NOMO-1 (cell line): ENCODE results near the gene CREBBP.
A peak's percentile ranks its signal among the peaks of the same experiment; 100 is the strongest.
"Not testable (repeated sequence)": the region's sequence is repeated elsewhere in the genome, so short reads cannot be mapped to it uniquely, and the experiment has no call there.

Experiments
- DNase-seq, 2 experiments: peaks; one replicate each; lab custom pipeline; 2025; ENCODE audit not compliant: unreplicated experiment in 2 of 2; lab: John Stamatoyannopoulos, UW

Gene CREBBP

DNA sequence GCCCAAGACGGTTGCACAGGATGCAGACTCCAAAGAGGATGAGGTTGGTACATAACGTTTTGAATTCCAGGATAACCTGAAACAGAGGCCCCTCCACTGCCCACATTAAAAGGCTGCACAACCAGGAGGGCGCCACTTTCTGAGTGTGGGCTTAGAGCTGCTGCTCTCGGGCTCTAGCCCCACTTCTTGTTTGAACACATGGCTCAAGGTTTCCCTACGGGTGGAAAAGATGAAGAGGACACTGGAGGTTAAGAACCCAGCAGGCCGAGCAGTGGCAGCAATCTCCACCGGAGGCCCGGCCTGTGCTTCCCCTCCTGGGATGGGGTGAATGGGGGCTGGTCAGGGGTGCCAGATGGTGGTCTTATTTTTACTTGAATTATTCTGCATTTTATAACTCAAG, 155.2 kb downstream of the CREBBP start:
- no peak for DNase-seq

DNA sequence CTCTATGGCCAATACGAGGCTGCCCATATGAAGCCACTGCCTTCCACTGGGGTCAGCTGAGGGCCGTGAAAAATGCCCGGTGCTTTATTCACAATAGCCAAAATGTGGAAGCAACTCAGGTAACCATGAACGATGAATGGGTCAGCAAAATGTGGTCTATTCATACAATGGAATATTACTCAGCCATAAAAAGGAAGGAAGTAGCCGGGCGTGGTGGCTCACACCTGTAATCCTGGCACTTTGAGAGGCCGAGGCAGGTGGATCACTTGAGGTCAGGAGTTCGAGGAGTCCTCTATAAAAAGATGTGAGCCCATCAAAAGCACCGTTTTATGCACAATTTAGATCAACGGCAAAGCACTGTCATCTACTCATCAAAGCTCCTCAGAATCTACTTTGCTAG, 158.0 kb downstream of the CREBBP start:
- DNase-seq: no peak

DNA sequence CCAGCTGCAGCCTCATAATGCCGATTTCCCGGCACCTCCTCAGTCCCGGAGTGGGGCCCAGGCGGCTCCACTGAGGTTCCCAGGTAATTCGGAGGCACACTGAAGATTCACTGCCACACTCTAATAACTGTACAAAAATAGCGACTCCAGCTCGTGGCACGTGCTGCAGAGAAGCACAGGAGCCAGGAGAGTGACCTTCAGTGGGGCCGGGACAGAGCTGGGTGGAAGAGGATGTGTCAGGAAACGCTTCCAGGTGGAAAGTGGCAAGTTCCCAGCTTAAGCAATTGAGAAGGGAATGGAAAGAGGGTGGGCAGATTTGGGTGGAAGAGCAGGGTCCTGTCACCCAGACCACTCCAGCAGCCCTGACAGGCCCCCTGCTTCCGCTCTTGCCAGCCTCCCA, 160.1 kb downstream of the CREBBP start:
- no peak for DNase-seq

DNA sequence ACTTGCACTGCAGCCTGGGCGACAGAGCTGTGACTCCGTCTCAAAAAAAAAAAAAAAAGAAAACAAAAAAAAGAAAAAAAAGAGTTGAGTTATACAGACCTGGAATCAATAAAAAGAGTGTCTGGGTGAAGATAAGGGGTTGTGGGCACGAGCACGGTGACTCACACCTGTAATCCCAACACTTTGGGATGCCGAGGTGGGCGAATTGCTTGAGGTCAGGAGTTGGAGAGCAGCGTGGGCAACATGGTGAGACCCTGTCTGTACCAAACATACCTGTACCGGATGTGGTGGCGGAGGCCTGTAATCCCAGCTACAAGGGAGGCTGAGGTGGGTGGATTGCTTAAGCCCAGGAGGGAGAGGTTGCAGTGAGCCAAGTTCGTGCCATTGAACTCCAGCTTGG, 161.9 kb downstream of the CREBBP start:
- DNase-seq: no peak

DNA sequence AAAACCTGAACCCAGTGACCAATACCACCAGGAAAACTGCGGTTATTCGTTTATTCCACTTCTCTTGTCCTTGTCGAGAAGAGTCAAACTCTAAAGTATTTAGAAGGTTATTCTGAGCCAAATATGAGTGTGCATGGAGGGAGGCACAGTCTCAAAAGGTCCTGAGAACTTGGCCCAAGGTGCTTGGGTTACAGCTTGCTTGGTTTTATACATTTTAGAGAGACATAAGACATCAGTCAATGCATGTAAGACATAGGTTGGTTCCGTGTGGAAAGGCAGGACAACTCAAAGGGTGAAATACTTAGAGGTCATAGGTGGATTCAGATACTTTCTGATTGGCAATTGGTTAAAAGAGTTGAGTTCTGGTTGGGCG, 162.5 kb downstream of the CREBBP start:
- peak in 1 of 2 experiments; percentile 26 for DNase-seq

DNA sequence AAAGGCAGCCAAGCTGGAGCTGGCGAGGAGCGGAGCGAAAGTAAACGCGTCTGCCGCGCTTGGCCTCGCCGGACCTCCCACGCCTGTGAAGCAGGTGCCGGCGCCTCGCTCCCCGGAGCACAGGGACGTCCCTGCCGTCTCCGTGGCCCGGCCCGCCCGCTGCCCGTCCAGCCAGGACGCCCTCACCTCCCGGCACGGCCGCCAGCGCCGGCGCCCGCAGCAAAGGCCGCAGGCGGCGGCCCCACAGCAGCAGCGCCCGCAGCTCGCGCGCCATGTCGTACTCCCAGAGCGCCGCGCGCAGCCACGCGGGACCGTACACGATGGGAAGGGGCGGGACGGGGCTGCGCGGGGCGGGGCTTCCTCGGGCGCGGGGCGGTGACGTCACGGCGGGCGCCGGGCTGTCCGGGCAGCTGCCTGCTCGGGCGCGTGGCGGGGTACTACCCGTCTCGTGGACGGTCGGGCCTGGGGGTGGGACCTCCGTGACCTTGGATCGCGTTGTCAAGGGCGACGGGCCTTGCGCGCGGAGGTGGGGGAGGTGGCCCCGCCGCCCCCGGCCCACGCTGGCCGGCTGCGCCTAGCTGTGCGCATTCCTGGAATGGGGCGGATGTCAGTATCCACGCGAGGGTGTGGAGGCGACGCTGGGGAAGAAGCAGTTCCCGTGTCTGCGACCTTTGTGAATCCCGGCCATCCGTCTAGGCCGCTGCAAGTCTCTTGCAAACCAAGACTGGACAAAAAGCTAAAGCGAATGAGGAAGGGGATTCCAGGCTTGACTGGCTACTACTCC, 163.1 kb downstream of the CREBBP start, which contains the start of gene TRAP1:
TRAP1 (minus strand) TSS at position 290 of the 784 bp plus-strand sequence; CDS start at position 274, 16 bp downstream.
- DNase-seq: peak; percentile 64 to 83

DNA sequence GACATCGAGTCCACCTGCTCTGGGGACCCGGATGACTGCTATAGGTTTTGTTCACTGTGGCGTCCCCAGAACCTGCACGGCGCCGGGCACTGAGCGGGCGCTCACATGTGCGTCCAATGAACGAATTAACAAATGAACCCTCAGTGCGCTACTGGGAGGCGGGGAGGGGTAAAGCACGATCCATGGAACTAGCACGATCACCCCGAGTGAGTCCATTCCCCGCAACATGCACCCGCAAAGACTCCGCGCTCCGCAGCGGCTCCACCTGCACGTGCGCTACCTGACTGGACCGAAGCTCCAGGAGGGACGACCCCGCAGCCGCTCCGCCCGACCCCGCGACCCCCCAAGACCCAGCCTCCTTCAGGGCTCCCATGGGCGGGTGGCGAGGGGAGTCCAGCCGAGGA, 163.7 kb downstream of the CREBBP start:
- peak; percentile 19 to 20 for DNase-seq

DNA sequence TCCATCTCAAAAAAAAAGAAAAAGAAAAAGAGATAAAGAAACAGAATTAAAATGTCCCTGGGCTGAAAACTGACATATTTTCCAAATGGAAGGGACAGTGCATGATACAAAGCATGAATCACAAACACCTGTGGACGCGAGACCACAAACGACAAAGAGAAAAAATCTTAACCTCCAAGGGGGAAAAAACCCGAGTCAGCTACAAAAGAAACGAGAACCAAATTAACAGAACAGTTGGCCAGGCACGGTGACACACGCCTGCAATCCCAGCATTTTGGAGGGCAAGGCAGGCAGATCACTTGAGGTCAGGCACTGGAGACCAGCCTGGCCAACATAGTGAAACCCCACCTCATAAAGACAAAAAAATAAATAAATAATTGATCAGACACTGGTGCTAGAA, 165.1 kb downstream of the CREBBP start:
- no peak for DNase-seq

DNA sequence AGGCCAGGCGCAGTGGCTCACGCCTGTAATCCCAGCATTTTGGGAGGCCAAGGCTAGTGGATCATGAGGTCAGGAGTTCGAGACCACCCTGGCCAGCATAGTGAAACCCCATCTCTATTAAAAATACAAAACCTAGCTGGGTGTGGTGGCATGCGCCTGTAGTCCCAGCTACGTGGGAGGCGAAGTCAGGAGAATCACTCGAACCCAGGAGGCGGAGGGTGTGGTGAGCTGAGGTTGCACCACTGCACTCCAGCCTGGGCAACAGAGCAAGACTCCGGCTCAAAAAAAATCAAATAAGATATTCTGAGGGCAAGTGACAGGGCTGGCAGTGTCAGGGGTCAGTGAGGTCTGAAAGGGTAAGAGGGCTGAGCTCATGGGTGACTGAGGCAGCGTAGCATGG, 166.1 kb downstream of the CREBBP start:
- not testable (repeated sequence) for DNase-seq

DNA sequence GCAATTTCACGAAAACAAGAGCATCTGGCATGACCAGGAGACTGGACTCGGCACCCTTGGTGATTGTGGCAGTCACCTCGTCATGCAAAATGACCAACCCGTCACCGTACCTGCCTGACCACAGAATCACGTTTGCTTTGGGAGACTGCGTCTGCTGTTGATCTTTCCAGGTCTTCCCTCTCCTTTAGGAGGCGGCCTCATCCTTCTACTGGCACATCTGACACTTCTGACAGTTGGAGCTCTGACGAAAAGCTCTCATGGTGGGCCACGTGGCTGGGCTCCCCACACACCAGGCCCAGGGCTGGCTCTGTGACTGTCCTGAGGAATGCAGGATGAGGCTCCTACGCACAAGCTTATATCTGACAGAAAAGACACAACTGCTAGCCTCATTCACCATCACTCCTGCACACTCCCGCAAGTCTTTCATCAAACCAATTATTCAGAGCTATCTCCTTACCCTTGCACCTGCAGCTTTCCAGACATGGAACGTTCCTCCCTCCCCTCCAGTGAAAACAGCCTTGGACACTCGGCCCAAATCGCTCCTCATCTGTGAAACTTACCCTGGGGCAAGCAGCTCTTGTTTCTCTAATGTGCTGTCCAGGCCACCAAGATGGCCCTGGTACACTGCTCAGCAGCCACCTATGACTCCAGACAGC, 166.8 kb downstream of the CREBBP start:
- DNase-seq: no peak

DNA sequence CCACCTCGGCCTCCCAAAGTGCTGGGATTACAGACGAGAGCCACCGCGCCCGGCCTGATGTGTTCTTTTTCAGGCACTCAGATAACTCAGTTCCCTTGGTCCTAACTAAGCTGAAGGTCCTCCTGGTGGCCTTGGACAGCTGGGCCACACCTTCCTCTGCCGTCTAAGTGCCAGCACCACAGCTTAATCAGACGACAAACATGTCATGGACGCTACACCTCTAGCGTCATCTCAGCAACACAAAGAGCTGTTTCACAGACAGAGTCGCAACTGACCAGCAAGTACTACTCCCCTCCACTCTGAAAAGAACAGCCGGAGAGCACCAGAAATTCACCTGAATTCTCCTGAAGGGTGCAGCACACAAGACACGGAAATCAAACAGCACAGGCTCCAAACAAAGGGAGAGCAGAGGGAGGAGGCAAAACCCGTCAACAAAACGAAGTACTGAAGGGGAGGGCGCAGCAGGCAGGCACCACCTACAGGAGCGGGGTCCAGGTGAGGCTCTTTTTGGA, 167.6 kb downstream of the CREBBP start:
- DNase-seq: no peak

DNA sequence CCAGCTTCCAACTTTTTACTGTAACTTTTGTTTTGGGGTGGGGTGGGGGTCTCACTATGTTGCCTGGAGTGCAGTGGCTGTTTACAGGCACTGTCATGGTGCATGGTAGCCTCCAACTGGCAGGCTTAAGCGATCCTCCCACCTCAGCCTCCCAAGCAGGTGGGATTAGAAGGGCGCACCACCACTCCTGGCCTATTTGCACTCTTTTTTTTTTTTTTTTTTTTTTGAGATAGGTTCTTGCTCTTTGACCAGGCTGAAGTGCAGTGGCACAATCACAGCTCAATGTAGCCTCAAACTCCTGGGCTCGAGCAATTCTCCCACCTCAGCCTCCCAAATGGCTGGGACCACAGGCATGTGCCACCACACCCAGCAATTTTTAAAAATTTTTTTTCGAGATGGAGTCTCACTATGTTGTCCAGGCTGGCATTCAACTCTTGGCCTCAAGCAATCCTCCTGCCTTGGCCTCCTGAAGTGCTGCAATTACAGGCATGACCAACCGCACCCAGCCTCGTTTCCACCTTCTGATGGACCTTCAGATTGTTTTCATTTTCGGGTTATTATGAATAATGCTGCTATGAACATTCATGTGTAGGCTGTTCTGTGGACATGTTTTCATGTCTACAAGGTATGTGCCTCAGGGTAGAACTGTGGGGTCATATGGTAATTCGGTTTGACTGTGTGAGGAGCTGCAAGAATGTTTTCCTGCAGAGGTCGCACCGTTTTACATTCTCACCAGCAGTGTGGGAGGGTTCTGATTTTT, 174.1 kb downstream of the CREBBP start:
- DNase-seq: no peak

DNA sequence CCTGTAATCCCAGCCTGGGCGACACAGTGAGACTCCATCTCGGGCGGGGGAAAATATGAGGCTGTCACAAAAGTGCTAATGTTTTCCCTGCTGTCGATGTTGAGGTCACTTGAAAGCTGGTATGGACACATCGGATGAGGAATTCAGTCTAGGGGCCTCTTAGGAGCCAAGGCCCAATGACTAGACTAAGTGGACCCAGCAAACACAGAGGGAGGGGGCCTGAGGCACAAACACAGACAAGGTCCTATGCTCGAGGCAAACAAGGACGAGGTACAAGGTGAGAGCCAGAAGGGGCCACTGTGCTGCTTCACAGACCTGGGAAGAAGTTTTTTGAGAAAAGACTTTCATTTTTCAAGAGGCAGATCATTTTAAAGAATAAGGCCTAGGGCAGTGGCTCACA, 178.4 kb downstream of the CREBBP start:
- DNase-seq: no peak

DNA sequence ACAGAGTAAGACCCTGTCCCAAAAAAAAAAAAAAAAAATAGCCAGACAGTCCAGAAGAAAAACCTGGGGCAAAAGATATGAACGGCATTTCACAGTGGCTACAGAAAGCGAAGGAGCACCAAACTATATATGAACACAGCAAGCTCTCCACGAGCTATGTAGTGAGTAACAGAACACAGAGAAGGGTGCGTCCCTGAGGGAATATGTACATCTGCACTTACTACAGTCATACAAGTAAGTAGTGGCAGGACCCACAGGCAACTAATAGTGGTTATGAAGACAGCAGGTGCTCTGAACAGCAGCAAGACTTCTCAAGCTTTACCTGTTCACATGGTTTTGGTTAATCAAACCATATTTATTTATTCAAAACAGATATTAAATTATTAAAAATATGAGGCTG, 179.0 kb downstream of the CREBBP start:
- DNase-seq: no peak

DNA sequence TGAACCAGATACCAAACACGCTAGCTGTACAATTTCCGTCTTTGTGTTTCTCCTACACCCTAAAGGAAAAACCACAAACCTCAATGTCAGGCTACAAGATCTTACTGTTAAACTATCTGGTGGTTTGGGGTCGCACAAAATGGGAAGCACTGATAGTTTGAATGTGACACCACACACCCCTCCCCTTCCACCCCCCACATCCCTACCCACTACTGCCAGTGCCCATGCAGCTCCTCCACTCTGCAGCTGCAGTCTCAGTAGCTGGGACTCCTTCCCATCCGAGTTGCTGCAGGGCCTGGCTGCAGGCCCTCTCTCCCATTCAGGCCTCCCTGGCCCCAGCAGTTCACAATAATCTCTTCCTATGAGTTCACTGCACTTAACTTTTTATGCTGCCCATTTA, 181.6 kb downstream of the CREBBP start:
- no peak for DNase-seq

DNA sequence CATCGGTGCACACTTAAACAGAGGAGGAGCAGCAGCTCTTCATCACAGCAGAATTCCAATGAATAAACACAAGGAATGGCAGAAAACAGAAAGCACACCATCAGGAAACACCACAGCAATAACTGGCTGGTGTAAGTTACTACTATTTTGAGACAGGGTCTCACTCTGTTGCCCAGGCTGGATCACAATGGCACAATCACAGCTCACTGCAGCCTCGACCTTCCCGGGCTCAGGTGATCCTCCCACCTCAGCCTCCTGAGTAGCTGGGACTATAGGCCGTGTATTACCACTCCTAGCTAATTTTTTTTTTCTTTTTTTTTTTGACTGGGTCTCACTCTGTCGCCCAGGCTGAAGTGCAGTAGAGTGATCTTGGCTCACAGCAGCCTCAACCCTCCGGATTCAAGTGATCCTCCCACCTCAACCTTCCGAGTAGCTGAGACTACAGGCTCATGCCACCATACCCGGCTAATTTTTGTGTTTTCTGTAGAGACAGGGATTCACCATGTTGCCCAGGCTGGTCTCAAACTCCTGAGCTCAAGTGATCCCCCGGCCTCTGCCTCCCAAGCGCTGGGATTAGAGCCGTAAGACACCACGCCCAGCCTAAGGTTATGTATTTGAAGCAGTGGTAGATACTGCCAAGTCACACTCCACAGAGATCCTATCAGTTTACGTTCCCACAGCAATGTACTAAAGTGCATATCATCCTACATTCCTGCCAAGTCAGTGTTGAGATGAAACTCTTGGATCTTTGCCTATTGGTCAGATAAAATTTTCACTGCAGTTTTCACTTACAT, 183.9 kb downstream of the CREBBP start:
- no peak for DNase-seq

DNA sequence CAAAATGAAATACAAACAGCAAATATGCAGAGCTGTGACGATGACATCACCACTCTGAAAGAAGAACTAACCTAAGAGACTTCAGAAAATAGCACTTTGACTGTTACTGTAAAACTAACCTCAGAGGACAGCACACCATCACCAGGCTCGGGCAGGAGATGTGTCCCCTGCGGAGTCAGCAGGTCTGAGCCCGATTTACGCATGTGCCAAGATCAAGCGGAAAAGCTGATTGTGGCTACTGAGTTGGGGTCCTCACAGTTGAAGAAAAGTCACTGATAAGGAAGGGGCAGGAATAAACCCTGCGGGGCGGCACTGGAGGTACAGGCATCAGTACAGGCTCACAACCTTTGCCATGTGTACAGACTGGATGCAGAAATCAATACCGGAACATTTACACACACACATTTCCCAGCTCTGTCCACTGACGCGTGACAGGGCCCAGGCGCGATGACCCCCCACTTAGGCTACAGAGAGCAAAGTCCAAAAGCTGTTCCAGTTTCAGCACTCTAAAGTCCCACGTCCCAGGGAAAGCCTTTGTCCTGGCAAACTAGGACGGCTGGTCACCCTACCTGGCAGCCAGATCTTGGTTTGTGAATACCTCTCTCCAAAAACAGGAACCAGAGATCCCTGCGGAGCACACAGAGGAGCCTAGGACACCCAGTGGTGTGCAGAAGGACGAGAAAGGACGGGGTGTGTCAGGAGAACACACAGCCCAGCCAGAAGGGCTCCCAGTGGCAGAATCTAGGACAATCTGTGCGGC, 184.7 kb downstream of the CREBBP start:
- DNase-seq: peak; percentile 4 to 37

DNA sequence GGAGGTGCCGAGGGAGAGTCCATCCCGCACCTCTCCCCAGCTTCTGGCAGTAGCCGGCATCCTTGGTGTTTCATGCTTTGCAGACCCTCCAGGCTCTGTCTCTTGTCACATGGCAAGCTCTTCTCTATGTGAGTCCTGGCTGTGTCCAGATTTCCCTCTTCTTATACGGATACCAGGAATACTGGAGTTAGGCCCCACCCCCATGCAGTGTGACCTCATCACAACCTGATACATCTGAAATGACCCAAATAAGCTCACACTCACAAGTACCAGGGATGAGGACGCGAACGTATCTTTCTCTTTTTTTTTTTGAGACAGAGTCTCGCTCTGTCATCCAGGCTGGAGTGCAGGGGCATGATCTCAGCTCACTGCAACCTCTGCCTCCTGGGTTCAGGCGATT, 186.5 kb downstream of the CREBBP start:
- DNase-seq: no peak

DNA sequence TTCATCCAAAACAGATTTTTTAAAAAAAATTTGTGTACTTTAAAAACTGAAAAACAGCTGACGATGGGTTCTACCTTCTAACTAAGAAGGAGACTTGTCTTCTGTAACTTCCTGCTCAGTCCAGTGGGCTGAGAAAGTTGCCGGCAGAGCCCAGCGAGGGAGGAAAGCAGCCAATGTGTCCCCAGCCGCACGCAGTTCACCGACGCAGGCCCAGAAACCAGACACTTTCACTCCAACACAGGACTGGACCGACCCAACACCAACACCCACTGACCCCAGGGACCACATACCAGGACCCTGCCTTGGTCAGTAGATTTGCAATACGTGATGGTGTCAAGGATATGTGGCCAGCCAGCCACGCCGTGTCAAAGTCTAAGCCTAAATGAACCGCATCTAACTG, 188.8 kb downstream of the CREBBP start:
- DNase-seq: no peak
